OCI-LY7 (cell line): ENCODE measurements around the gene TTC8.

Experiments
- EZH2phosphoT487 ChIP-seq: fragments of 200-600 bp; sonication (generic); IDR thresholded peaks from 2 replicates; pipeline ENCODE4 v1.6.1; 2018; ENCODE audit warnings: low read depth, borderline replicate concordance, mild to moderate bottlenecking, mixed run types, antibody characterized with exemption, low read length, moderate library complexity, mixed read lengths
- TF ChIP-seq, protein P1 (sequence below): fragments of 200-600 bp; sonication (generic); conservative IDR thresholded peaks from 2 replicates; pipeline ENCODE4 v1.5.1; 2014; ENCODE audit warnings: mild to moderate bottlenecking, antibody characterized with exemption, low read length, moderate library complexity, mixed read lengths

DNA sequence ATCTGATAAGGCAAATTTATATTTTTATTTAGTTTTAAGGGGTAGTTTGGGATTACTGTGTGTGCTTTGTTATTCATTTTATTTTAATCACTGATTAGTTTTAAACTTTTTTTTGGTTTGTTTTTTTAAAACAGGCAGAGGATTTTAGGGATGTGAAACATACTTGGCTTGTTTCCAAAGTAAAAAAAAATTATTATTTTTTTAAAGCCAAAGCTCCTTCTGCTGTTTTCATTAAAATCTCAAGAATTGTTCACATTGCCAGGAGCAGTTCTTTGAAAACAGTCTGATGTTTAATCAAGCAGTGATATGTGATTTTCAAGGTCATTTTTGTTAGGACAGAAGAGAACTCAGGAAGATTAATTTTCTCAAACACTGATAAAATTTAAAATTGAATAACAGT, 11.2 kb downstream of the TTC8 start:
- TF ChIP-seq, protein P1, sequence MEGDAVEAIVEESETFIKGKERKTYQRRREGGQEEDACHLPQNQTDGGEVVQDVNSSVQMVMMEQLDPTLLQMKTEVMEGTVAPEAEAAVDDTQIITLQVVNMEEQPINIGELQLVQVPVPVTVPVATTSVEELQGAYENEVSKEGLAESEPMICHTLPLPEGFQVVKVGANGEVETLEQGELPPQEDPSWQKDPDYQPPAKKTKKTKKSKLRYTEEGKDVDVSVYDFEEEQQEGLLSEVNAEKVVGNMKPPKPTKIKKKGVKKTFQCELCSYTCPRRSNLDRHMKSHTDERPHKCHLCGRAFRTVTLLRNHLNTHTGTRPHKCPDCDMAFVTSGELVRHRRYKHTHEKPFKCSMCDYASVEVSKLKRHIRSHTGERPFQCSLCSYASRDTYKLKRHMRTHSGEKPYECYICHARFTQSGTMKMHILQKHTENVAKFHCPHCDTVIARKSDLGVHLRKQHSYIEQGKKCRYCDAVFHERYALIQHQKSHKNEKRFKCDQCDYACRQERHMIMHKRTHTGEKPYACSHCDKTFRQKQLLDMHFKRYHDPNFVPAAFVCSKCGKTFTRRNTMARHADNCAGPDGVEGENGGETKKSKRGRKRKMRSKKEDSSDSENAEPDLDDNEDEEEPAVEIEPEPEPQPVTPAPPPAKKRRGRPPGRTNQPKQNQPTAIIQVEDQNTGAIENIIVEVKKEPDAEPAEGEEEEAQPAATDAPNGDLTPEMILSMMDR: no peak
- no peak for TF ChIP-seq EZH2phosphoT487
